HepG2 (cell line): ENCODE data around the gene NUDT2. TPM values are rescaled to one million over a fixed set of nuclear protein-coding genes. Genes with fewer than 3 reads are reported as not detected.

Experiments
- FOXM1 ChIP-seq: sonication (generic); formaldehyde crosslinking; IDR thresholded peaks from 2 replicates; pipeline ENCODE4 v1.5.0; 2020; ENCODE audit warnings: missing genetic modification reagents
- HOXA9 ChIP-seq: sonication (generic); formaldehyde crosslinking; IDR thresholded peaks from 2 replicates; pipeline ENCODE4 v1.8.1; 2022; ENCODE audit warnings: missing genetic modification reagents, mild to moderate bottlenecking, moderate library complexity, borderline replicate concordance
- HOXD1 ChIP-seq: sonication (generic); formaldehyde crosslinking; IDR thresholded peaks from 2 replicates; pipeline ENCODE4 v1.5.0; 2020; ENCODE audit warnings: missing genetic modification reagents
- KLF6 ChIP-seq: IDR thresholded peaks from 2 replicates; pipeline ENCODE4 v1.8.0; 2016; ENCODE audit warnings: missing biosample characterization, missing genetic modification reagents
- MEF2D ChIP-seq: sonication (generic); formaldehyde crosslinking; IDR thresholded peaks from 2 replicates; pipeline ENCODE4 v1.5.1; 2020; ENCODE audit warnings: mild to moderate bottlenecking, missing genetic modification reagents
- NFIC ChIP-seq: IDR thresholded peaks from 2 replicates; pipeline ENCODE4 v1.6.1; 2012; ENCODE audit warnings: mild to moderate bottlenecking, low read length, inconsistent platforms
- NR2F2 ChIP-seq: IDR thresholded peaks from 2 replicates; pipeline ENCODE4 v1.6.1; 2012; ENCODE audit warnings: low read depth, inconsistent platforms, borderline replicate concordance
- PHF8 ChIP-seq: sonication (generic); formaldehyde crosslinking; IDR thresholded peaks from 2 replicates; pipeline ENCODE4 v1.5.0; 2020; ENCODE audit warnings: missing genetic modification reagents
- SP1 ChIP-seq, 2 experiments: fragments of 450-650 bp in 1 of 2; sonication (generic) in 1 of 2; formaldehyde crosslinking in 1 of 2; IDR thresholded peaks; 2 replicates each; pipeline versions ENCODE4 v1.4.0 to v1.6.1; 2016 to 2020; ENCODE audit warnings: missing genetic modification reagents in 1 of 2
- TBP ChIP-seq: sonication (generic); formaldehyde crosslinking; IDR thresholded peaks from 2 replicates; pipeline ENCODE4 v1.5.0; 2020; ENCODE audit warnings: missing genetic modification reagents
- ZFYVE20 ChIP-seq: sonication (generic); formaldehyde crosslinking; IDR thresholded peaks from 2 replicates; pipeline ENCODE4 v1.8.0; 2023; ENCODE audit warnings: low read depth, mild to moderate bottlenecking, moderate library complexity, missing genetic modification reagents, borderline replicate concordance
- ZNF143 ChIP-seq: sonication (generic); formaldehyde crosslinking; IDR thresholded peaks from 2 replicates; pipeline ENCODE4 v1.4.0; 2020; ENCODE audit warnings: missing genetic modification reagents
- ZNF24 ChIP-seq: fragments of 450-650 bp; IDR thresholded peaks from 2 replicates; pipeline ENCODE4 v1.6.1; 2017; ENCODE audit warnings: antibody characterized with exemption, mild to moderate bottlenecking
- ZNF329 ChIP-seq: sonication (generic); formaldehyde crosslinking; IDR thresholded peaks from 2 replicates; pipeline ENCODE4 v1.9.0; 2021; ENCODE audit warnings: low read depth, mild to moderate bottlenecking, missing genetic modification reagents
- ZNF33A ChIP-seq: sonication (generic); formaldehyde crosslinking; IDR thresholded peaks from 2 replicates; pipeline ENCODE4 v1.5.1; 2020; ENCODE audit warnings: missing genetic modification reagents, mild to moderate bottlenecking, moderate library complexity, borderline replicate concordance
- ZNF543 ChIP-seq: sonication (generic); formaldehyde crosslinking; IDR thresholded peaks from 2 replicates; pipeline ENCODE4 v1.4.0; 2020; ENCODE audit warnings: mild to moderate bottlenecking, missing genetic modification reagents
- ZNF549 ChIP-seq: sonication (generic); formaldehyde crosslinking; IDR thresholded peaks from 2 replicates; pipeline ENCODE4 v1.5.0; 2020; ENCODE audit warnings: missing genetic modification reagents
- ZNF577 ChIP-seq: sonication (generic); formaldehyde crosslinking; IDR thresholded peaks from 2 replicates; pipeline ENCODE4 v1.4.0; 2020; ENCODE audit warnings: mild to moderate bottlenecking, low read depth, missing genetic modification reagents, borderline replicate concordance
- ZNF589 ChIP-seq: sonication (generic); formaldehyde crosslinking; conservative IDR thresholded peaks from 2 replicates; pipeline ENCODE4 v1.8.0; 2022; ENCODE audit warnings: mild to moderate bottlenecking, moderate library complexity, missing genetic modification reagents
- ZNF660 ChIP-seq: sonication (generic); formaldehyde crosslinking; IDR thresholded peaks from 2 replicates; pipeline ENCODE4 v1.5.1; 2020; ENCODE audit warnings: mild to moderate bottlenecking, low read depth, missing genetic modification reagents, borderline replicate concordance
- ZNF724P ChIP-seq: sonication (generic); formaldehyde crosslinking; IDR thresholded peaks from 2 replicates; pipeline ENCODE4 v1.8.0; 2022; ENCODE audit warnings: missing genetic modification reagents, borderline replicate concordance
- ZNF782 ChIP-seq: sonication (generic); formaldehyde crosslinking; IDR thresholded peaks from 2 replicates; pipeline ENCODE4 v1.4.0; 2020; ENCODE audit warnings: missing genetic modification reagents, mild to moderate bottlenecking, borderline replicate concordance
- polyA plus RNA-seq, 8 experiments: library from polyadenylated mRNA; depleted of rRNA in 3 of 8; stranded (reverse) in 7 of 8; unstranded in 1 of 8; fragments of >200 nt; fragmentation: Illumina TruSeq in 4 of 8; extraction: Trizol in 4 of 8; gene quantifications; 2 replicates each; pipeline versions ENCODE4 v1.2.1 to v1.2.3, GENCODE V29; 2011 to 2016; ENCODE audit warnings: low read depth in 4 of 8, missing spikeins in 1 of 8, mixed read lengths in 1 of 8; ENCODE audit not compliant: insufficient read depth in 1 of 8
- total RNA-seq, 5 experiments: library from RNA; depleted of rRNA; stranded (reverse); fragments of >200 nt; fragmentation: Illumina TruSeq; extraction: Trizol; gene quantifications; 2 replicates each; pipeline ENCODE4 v1.2.3, GENCODE V29; 2016; ENCODE audit warnings: low read depth in 1 of 5
- TF ChIP-seq, protein P1 (sequence below), 2 experiments: fragments of 450-650 bp in 1 of 2; sonication (generic) in 1 of 2; formaldehyde crosslinking; IDR thresholded peaks; 2 replicates each; pipeline versions ENCODE4 v1.5.0 to v1.8.0; 2020 to 2022; ENCODE audit warnings: mild to moderate bottlenecking in 1 of 2, missing genetic modification reagents in 1 of 2
- TF ChIP-seq, protein P2 (sequence below): sonication (generic); formaldehyde crosslinking; IDR thresholded peaks from 2 replicates; pipeline ENCODE4 v1.5.1; 2020; ENCODE audit warnings: mild to moderate bottlenecking, missing genetic modification reagents, borderline replicate concordance
- TF ChIP-seq, protein P3 (sequence below): sonication (generic); formaldehyde crosslinking; IDR thresholded peaks from 2 replicates; pipeline ENCODE4 v1.4.0; 2020; ENCODE audit warnings: missing genetic modification reagents
- TF ChIP-seq, protein P4 (sequence below): IDR thresholded peaks from 2 replicates; pipeline ENCODE4 v1.6.1; 2016; ENCODE audit warnings: missing compliant biosample characterization, missing genetic modification reagents, borderline replicate concordance

NUDT2 gene
- total and polyA plus RNA-seq, 2 of the 13 experiments (the other 11 are each of a cell fraction or from before 2014, with no cell fraction given), result 19.9 to 24.6 TPM

DNA sequence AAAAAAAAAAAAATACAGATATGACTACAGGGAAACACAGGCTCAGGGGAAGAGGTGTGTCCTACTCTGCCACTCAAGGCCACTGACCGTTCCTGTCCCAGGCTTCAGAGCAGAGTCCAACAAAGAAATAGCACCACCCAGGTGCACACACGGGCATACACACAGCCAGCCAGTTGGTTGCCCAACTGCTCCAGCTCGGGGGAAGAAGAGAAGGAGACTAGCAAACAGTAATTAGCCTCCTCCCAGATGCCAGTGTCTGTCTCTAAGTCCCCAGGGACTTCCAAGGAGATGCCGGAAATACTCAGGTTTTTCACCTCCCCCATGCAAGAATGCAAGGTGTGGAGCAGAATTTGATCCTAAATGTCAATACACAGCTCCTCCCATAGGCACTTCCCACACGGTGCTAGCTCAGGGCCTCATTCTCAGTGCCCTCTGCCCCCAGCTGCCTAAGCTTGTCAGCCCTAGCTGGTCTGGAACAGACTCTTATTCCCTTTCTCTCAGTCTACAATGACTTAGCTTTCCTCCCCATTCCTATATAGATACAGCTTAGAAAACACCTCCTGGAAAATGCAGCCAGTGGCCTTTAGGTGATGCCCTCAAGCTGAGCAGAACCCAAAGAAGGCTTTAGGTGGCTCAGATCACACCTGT lies 45.7 kb downstream of the NUDT2 start (continued):
- TF ChIP-seq KLF6 (CRISPR knock-in tag) (no peak), TBP (CRISPR knock-in tag) (no peak), HOXA9 (CRISPR knock-in tag) (no peak), SP1 (IDR thresholded peaks at IDR 0.05) (no peak), SP1 (CRISPR knock-in tag; IDR thresholded peaks at IDR 0.05) (peak; percentile 37; the same call in 1 of the 2 replicates), FOXM1 (CRISPR knock-in tag) (no peak), ZNF143 (CRISPR knock-in tag) (0 out of 2 replicates have a peak, but pooled peaks have one; percentile 35), ZNF543 (CRISPR knock-in tag) (no peak), ZNF549 (CRISPR knock-in tag) (no peak), MEF2D (CRISPR knock-in tag) (peak; percentile 47), ZNF33A (CRISPR knock-in tag) (no peak), NFIC (no peak), PHF8 (CRISPR knock-in tag) (no peak; the same call in 1 of the 2 replicates), ZNF589 (CRISPR knock-in tag) (no peak), ZNF329 (CRISPR knock-in tag) (no peak), HOXD1 (CRISPR knock-in tag) (no peak), NR2F2 (no peak), ZNF782 (no peak), ZNF660 (no peak), ZNF24 (no peak), ZNF724P (CRISPR knock-in tag) (no peak), ZFYVE20 (CRISPR knock-in tag) (no peak), ZNF577 (CRISPR knock-in tag) (no peak)
- TF ChIP-seq, protein P1, sequence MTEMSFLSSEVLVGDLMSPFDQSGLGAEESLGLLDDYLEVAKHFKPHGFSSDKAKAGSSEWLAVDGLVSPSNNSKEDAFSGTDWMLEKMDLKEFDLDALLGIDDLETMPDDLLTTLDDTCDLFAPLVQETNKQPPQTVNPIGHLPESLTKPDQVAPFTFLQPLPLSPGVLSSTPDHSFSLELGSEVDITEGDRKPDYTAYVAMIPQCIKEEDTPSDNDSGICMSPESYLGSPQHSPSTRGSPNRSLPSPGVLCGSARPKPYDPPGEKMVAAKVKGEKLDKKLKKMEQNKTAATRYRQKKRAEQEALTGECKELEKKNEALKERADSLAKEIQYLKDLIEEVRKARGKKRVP (CRISPR knock-in tag; IDR thresholded peaks at IDR 0.05), result no peak
- TF ChIP-seq, protein P2, sequence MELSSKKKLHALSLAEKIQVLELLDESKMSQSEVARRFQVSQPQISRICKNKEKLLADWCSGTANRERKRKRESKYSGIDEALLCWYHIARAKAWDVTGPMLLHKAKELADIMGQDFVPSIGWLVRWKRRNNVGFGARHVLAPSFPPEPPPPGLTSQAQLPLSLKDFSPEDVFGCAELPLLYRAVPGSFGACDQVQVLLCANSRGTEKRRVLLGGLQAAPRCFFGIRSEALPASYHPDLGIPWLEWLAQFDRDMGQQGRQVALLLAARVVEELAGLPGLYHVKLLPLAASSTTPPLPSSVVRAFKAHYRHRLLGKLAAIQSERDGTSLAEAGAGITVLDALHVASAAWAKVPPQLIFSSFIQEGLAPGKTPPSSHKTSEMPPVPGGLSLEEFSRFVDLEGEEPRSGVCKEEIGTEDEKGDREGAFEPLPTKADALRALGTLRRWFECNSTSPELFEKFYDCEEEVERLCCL (CRISPR knock-in tag), result no peak
- TF ChIP-seq, protein P3, sequence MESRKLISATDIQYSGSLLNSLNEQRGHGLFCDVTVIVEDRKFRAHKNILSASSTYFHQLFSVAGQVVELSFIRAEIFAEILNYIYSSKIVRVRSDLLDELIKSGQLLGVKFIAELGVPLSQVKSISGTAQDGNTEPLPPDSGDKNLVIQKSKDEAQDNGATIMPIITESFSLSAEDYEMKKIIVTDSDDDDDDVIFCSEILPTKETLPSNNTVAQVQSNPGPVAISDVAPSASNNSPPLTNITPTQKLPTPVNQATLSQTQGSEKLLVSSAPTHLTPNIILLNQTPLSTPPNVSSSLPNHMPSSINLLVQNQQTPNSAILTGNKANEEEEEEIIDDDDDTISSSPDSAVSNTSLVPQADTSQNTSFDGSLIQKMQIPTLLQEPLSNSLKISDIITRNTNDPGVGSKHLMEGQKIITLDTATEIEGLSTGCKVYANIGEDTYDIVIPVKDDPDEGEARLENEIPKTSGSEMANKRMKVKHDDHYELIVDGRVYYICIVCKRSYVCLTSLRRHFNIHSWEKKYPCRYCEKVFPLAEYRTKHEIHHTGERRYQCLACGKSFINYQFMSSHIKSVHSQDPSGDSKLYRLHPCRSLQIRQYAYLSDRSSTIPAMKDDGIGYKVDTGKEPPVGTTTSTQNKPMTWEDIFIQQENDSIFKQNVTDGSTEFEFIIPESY, result peak; percentile 17; the same call in 1 of the 2 replicates
- TF ChIP-seq, protein P4, sequence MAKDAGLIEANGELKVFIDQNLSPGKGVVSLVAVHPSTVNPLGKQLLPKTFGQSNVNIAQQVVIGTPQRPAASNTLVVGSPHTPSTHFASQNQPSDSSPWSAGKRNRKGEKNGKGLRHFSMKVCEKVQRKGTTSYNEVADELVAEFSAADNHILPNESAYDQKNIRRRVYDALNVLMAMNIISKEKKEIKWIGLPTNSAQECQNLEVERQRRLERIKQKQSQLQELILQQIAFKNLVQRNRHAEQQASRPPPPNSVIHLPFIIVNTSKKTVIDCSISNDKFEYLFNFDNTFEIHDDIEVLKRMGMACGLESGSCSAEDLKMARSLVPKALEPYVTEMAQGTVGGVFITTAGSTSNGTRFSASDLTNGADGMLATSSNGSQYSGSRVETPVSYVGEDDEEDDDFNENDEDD (CRISPR knock-in tag), result no peak
